Activated CD4-positive, alpha-beta T cell treated with anti-CD3 and anti-CD28 coated beads for 36 hours (primary cell): ENCODE measurements around the gene DYNC1LI1. TPM values are rescaled to one million over a fixed set of nuclear protein-coding genes. Genes with fewer than 3 reads are reported as not detected.

ENCODE experiments used
- microRNA-seq: library from miRNA; unstranded; fragments of <30 nt; microRNA quantifications from one replicate; pipeline ENCODE4 v1.2.0, GENCODE V29; 2021; ENCODE audit warnings: borderline replicate concordance
- total RNA-seq, 2 experiments: library from RNA; stranded (reverse); gene quantifications; one replicate each; pipeline ENCODE4 v1.2.3, GENCODE V29; 2021

The DYNC1LI1 gene
- total RNA-seq, 2 experiments from 2014 or later = 31.8 to 31.9 TPM

Small RNA genes within 50 kb of the gene (microRNA-seq; reads per million reads assigned to microRNA genes)
- gene MIR548AY = not detected

Other genes starting within 250 kb of the DYNC1LI1 start
- 10 to 100 TPM; 41.1 to 67.0 TPM for gene CMTM7, start 179.0 kb downstream of the DYNC1LI1 start, total RNA-seq
- gene CMTM6, start 68.0 kb downstream of the DYNC1LI1 start, total RNA-seq = 10 to 100 TPM; 33.6 to 48.0 TPM
- 10 to 100 TPM; 57.7 to 76.9 TPM for gene CNOT10, start 114.3 kb upstream of the DYNC1LI1 start, total RNA-seq
- under 1 TPM; 0.02 to 0.04 TPM for gene TRIM71, start 247.1 kb upstream of the DYNC1LI1 start, total RNA-seq